Heart left ventricle (tissue), 13 donors: Measurements from ENCODE around the gene CT47C1.

ENCODE experiments used
- POLR2A ChIP-seq, 2 donors: fragments of 450-650 bp; IDR thresholded peaks; one replicate each; pipeline ENCODE4 v1.6.1; 2017; ENCODE audit warnings: antibody characterized with exemption in 2 of 2, mild to moderate bottlenecking in 2 of 2, moderate library complexity in 2 of 2
- TF ChIP-seq, protein P1 (sequence below), 12 donors: fragments of 200-600 bp; sonication (generic) in 4 of 12; IDR thresholded peaks; one replicate each; pipeline versions ENCODE4 v1.5.0 to v1.8.0; 2018 to 2022; ENCODE audit warnings: antibody characterized with exemption in 12 of 12, mild to moderate bottlenecking in 5 of 12
- donor health status: ischemic (EF 13 %, LVEDD 7.1; RV severe dilation, severe dysfunction).
- donor health status: DM: no; HTN: yes; CAD: no.
- donor health status: DM: no; HTN: no; CAD: no.
- donor health status: ischemic (EF 25% LVEDD 6.9; RV normal size, moderate dysfunction).
- donor health status: ischemic (EF 25% LVEDD 5.7; RV mildly dilated, moderate dysfunction).
- donor health status: ischemic (EF 35%, LVEDD 5.7; RV mildly dilated, moderate dysfunction).
- donor health status: nonischemic (EF 11% LVEDD 7.7; RV severe dilation, severe dysfunction).
- donor health status: DM: yes; HTN: yes; CAD: no.
- donor health status: PGD.
- donor health status: ischemic (EF 29% LVEDD 5.4; RV normal size, mild dysfunction).
- donor health status: nonischemic (EF 23%, LVEDD 6.1; RV moderate dilation, normal function).

DNA sequence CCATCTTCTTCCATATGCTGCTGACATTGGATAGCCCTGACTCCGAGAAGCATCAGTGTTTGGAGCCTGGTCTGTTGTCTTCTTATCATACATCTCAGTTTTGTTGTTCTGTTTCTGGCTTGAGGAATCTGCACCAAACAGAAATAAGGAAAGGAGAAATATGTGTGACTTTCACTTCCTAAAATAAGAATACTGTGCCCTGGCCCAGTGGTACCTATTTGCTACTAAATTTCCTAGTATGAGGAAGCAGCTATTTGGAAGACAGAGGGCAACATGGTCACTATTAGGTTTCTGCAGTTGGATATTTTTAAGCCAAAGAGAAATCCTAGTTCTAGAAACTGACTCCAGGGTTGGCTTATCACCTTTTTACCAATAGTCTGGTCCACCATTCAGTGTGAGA lies 16.8 kb downstream of the CT47C1 start:
- TF ChIP-seq, protein P1, sequence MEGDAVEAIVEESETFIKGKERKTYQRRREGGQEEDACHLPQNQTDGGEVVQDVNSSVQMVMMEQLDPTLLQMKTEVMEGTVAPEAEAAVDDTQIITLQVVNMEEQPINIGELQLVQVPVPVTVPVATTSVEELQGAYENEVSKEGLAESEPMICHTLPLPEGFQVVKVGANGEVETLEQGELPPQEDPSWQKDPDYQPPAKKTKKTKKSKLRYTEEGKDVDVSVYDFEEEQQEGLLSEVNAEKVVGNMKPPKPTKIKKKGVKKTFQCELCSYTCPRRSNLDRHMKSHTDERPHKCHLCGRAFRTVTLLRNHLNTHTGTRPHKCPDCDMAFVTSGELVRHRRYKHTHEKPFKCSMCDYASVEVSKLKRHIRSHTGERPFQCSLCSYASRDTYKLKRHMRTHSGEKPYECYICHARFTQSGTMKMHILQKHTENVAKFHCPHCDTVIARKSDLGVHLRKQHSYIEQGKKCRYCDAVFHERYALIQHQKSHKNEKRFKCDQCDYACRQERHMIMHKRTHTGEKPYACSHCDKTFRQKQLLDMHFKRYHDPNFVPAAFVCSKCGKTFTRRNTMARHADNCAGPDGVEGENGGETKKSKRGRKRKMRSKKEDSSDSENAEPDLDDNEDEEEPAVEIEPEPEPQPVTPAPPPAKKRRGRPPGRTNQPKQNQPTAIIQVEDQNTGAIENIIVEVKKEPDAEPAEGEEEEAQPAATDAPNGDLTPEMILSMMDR (IDR thresholded peaks at IDR 0.05), result no peak
- TF ChIP-seq POLR2A (IDR thresholded peaks at IDR 0.05), result no peak
